Measurements from ENCODE around the gene FMN2.

Gene FMN2

GRCh38 chr1:240074908-240075307 is 16.8 kb upstream of the FMN2 start (continued):
- TF ChIP-seq ZBTB11 (tag by site-specific recombination; conservative IDR thresholded peaks at IDR 0.05; ENCODE audit: low read depth) (no peak), ZNF621 (tag by site-specific recombination; IDR thresholded peaks at IDR 0.05) (no peak), ZNF529 (tag by site-specific recombination; IDR thresholded peaks at IDR 0.05; ENCODE audit: insufficient replicate concordance) (no peak), ZNF747 (tag by site-specific recombination; IDR thresholded peaks at IDR 0.05) (no peak)

GRCh38 chr1:240084337-240084736 is 7.3 kb upstream of the FMN2 start:
- ChIA-PET POLR2A (interaction anchor here (2.5 kb wide), 1 partner anchor 8 kb away, joined by 6 read pairs; the partner anchor contains the start of gene FMN2), CTCF (interaction anchor here (1.3 kb wide), 1 partner anchor 105 kb away, joined by 5 read pairs; no protein-coding TSS in a partner anchor)
- H3K9me3 ChIP-seq (ENCODE audit: control insufficient read depth, insufficient read depth, low read depth, low read length), result no peaks in the 10 kb centered on the region
- H3K4me3 ChIP-seq (ENCODE audit: low read depth, low read length), result no peak overlapping the region
- H3K27ac ChIP-seq (ENCODE audit: extremely low read depth, low read depth, low read length), result no peak overlapping the region
- peaks cover 3% of the 10 kb centered on the region; the same call in 1 of the 2 replicates for H3K4me1 ChIP-seq (ENCODE audit: control insufficient read depth, insufficient read depth, low read length)
- no peaks in the 10 kb centered on the region for H3K36me3 ChIP-seq (ENCODE audit: control insufficient read depth in 2 of 2, insufficient read depth in 1 of 2, low read length in 2 of 2)
- peak; percentile 61; the same call in 1 of the 2 replicates for TF ChIP-seq ZNF549 (tag by site-specific recombination; IDR thresholded peaks at IDR 0.05)
- TF ChIP-seq FEZF1 (tag by site-specific recombination; IDR thresholded peaks at IDR 0.05), result 0 out of 2 replicates have a peak, but pooled peaks have one; percentile 17
- no peak for TF ChIP-seq ZNF488 (tag by site-specific recombination; IDR thresholded peaks at IDR 0.05)
- no peak for TF ChIP-seq ZNF645 (tag by site-specific recombination; IDR thresholded peaks at IDR 0.05)
- TF ChIP-seq ZNF510 (tag by site-specific recombination; IDR thresholded peaks at IDR 0.05; ENCODE audit: insufficient replicate concordance), result no peak
- TF ChIP-seq ZNF24 (tag by site-specific recombination; IDR thresholded peaks at IDR 0.05), result no peak

GRCh38 chr1:240084749-240085148 is 6.9 kb upstream of the FMN2 start:
- Histone ChIP-seq H3K36me3 (ENCODE audit: control insufficient read depth in 2 of 2, insufficient read depth in 1 of 2, low read length in 2 of 2) (no peaks in the 10 kb centered on the region), H3K27ac (ENCODE audit: extremely low read depth, low read depth, low read length) (no peak overlapping the region), H3K4me3 (ENCODE audit: low read depth, low read length) (no peak overlapping the region), H3K9me3 (ENCODE audit: control insufficient read depth, insufficient read depth, low read depth, low read length) (no peaks in the 10 kb centered on the region), H3K4me1 (ENCODE audit: control insufficient read depth, insufficient read depth, low read length) (peaks cover 4% of the 10 kb centered on the region; the same call in 1 of the 2 replicates)
- ChIA-PET CTCF (interaction anchor here (0.6 to 1.3 kb wide), 2 partner anchors 13 to 104 kb away, joined by 3 to 5 read pairs; no protein-coding TSS in a partner anchor), POLR2A (interaction anchor here (2.5 kb wide), 1 partner anchor 7 kb away, joined by 6 read pairs; the partner anchor contains the start of gene FMN2)
- TF ChIP-seq ZNF324 (tag by site-specific recombination; IDR thresholded peaks at IDR 0.05), result no peak
- TF ChIP-seq ZNF48 (tag by site-specific recombination; IDR thresholded peaks at IDR 0.05), result no peak
- TF ChIP-seq ZBTB17 (tag by site-specific recombination; IDR thresholded peaks at IDR 0.05), result 0 out of 2 replicates have a peak, but pooled peaks have one; percentile 20
- TF ChIP-seq EGR2 (tag by site-specific recombination; IDR thresholded peaks at IDR 0.05; ENCODE audit: low read depth), result peak; percentile 50
- no peak for TF ChIP-seq ZNF366 (tag by site-specific recombination; conservative IDR thresholded peaks at IDR 0.05)
